OCI-LY1 (cell line): ENCODE data around the gene SLC16A13.
A peak's percentile ranks its signal among the peaks of the same experiment; 100 is the strongest.

Experiments
- H2AFZ ChIP-seq: fragments of 200-600 bp; sonication (generic), shearing (Covaris generic); 2 replicates; pipeline ENCODE4 v1.6.0; 2014; ENCODE audit warnings: antibody characterized with exemption, mild to moderate bottlenecking, low read length
- H3F3A ChIP-seq: fragments of 200-600 bp; sonication (generic), shearing (Covaris generic); 2 replicates; pipeline ENCODE4 v1.6.0; 2014; ENCODE audit warnings: mild to moderate bottlenecking, antibody characterized with exemption, low read length, moderate library complexity; ENCODE audit not compliant: insufficient read depth
- H3K27ac ChIP-seq: fragments of 200-600 bp; sonication (generic); 2 replicates; pipeline ENCODE4 v1.5.1; 2014; ENCODE audit warnings: low read length, mixed run types, mild to moderate bottlenecking, low read depth; ENCODE audit not compliant: poor library complexity, severe bottlenecking
- H3K27me3 ChIP-seq: fragments of 200-600 bp; sonication (generic); 2 replicates; pipeline ENCODE4 v1.6.0; 2014; ENCODE audit warnings: antibody characterized with exemption, mild to moderate bottlenecking, low read length, moderate library complexity; ENCODE audit not compliant: insufficient read depth
- H3K36me3 ChIP-seq: fragments of 200-600 bp; sonication (generic); 2 replicates; pipeline ENCODE4 v1.6.1; 2014; ENCODE audit warnings: mild to moderate bottlenecking, antibody characterized with exemption, low read length, moderate library complexity, mixed read lengths; ENCODE audit not compliant: insufficient read depth
- H3K4me1 ChIP-seq: fragments of 200-600 bp; sonication (generic); 2 replicates; pipeline ENCODE4 v1.5.1; 2014; ENCODE audit warnings: mild to moderate bottlenecking, low read length, moderate library complexity; ENCODE audit not compliant: insufficient read depth, severe bottlenecking
- H3K4me2 ChIP-seq: fragments of 200-600 bp; sonication (generic), shearing (Covaris generic); 2 replicates; pipeline ENCODE4 v1.6.1; 2014; ENCODE audit warnings: low read length
- H3K4me3 ChIP-seq: fragments of 200-600 bp; sonication (generic); 2 replicates; pipeline ENCODE4 v1.5.1; 2014; ENCODE audit warnings: low read length, low read depth, mild to moderate bottlenecking, mixed read lengths; ENCODE audit not compliant: poor library complexity, severe bottlenecking
- H3K79me2 ChIP-seq: fragments of 200-600 bp; shearing (Covaris generic); 2 replicates; pipeline ENCODE4 v1.6.1; 2016; ENCODE audit warnings: mixed run types, low read length, mixed read lengths; ENCODE audit not compliant: insufficient read depth
- H3K9ac ChIP-seq: fragments of 200-600 bp; sonication (generic), shearing (Covaris generic); 2 replicates; pipeline ENCODE4 v1.6.1; 2014; ENCODE audit warnings: mild to moderate bottlenecking, low read length, mixed read lengths
- H3K9me2 ChIP-seq: fragments of 200-600 bp; sonication (generic), shearing (Covaris generic); 2 replicates; pipeline ENCODE4 v1.6.1; 2014; ENCODE audit warnings: low read depth, mild to moderate bottlenecking, low read length, mixed read lengths
- H3K9me3 ChIP-seq: fragments of 200-600 bp; shearing (Covaris generic); 2 replicates; pipeline ENCODE4 v1.6.1; 2014; ENCODE audit warnings: low read length, mixed read lengths
- H4K20me1 ChIP-seq: fragments of 200-600 bp; sonication (generic), shearing (Covaris generic); 2 replicates; pipeline ENCODE4 v1.6.0; 2016; ENCODE audit warnings: mild to moderate bottlenecking, low read length; ENCODE audit not compliant: insufficient read depth
- EZH2 ChIP-seq: fragments of 200-600 bp; sonication (generic), shearing (Covaris generic); IDR thresholded peaks from 2 replicates; pipeline ENCODE4 v1.8.0; 2017; ENCODE audit warnings: borderline replicate concordance, mixed run types, mild to moderate bottlenecking, antibody characterized with exemption, low read length, moderate library complexity, mixed read lengths
- TF ChIP-seq, protein P1 (sequence below): fragments of 200-600 bp; sonication (generic), shearing (Covaris generic); IDR thresholded peaks from 2 replicates; pipeline ENCODE4 v1.5.1; 2017; ENCODE audit warnings: mild to moderate bottlenecking, antibody characterized with exemption, low read length, moderate library complexity, mixed read lengths

SLC16A13 gene

DNA sequence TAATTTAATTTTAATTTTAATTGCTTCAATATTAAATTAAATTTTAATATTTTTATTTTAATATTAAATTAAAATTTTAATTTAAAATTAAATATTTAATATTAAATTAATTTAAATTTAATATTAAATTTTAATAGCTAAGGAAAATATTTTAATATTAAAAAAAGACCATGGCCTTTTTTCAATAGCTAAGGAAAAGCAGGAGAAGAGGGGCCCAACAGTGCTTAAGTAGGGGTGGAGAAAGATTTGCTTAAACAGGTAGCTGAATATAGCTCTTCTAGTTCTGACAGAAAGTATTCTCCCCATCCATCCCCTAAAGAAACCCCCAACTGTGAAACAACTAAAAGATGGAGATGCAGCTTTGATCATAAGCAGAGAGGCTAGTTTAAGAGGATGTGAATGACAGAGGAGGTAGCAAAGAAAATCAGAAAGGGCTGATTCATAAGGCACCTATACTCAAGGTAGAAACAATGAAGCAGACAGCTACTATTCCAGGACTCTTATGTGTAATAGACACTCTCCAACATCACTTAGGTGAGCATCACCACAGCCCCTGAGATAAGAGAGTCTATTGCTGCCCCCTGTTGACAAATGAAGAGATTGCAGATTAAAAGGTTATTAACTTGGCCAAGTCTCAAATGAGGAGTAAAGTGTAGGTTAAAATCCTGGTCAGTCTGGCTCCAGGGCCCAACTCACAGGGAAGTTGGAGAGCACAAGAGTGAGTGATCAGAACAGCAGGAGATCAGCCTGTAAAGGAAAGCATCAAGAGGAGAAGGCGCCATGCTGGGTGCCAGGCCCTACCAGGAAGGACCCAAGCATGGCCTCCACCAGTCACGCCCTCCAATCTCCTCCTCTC is 31.2 kb upstream of the SLC16A13 start:
- Histone ChIP-seq H3F3A (no peaks in the 10 kb centered on the region), H3K9me2 (no peaks in the 10 kb centered on the region), H2AFZ (no peak overlapping the region), H3K4me1 (no peaks in the 10 kb centered on the region), H3K4me2 (no peak overlapping the region), H3K9me3 (no peaks in the 10 kb centered on the region), H3K9ac (no peak overlapping the region), H4K20me1 (no peaks in the 10 kb centered on the region), H3K79me2 (no peaks in the 10 kb centered on the region), H3K36me3 (peaks cover 25% of the 10 kb centered on the region; the same call in 1 of the 2 replicates), H3K27me3 (no peaks in the 10 kb centered on the region), H3K27ac (no peak overlapping the region), H3K4me3 (no peak overlapping the region)
- TF ChIP-seq, protein P1, sequence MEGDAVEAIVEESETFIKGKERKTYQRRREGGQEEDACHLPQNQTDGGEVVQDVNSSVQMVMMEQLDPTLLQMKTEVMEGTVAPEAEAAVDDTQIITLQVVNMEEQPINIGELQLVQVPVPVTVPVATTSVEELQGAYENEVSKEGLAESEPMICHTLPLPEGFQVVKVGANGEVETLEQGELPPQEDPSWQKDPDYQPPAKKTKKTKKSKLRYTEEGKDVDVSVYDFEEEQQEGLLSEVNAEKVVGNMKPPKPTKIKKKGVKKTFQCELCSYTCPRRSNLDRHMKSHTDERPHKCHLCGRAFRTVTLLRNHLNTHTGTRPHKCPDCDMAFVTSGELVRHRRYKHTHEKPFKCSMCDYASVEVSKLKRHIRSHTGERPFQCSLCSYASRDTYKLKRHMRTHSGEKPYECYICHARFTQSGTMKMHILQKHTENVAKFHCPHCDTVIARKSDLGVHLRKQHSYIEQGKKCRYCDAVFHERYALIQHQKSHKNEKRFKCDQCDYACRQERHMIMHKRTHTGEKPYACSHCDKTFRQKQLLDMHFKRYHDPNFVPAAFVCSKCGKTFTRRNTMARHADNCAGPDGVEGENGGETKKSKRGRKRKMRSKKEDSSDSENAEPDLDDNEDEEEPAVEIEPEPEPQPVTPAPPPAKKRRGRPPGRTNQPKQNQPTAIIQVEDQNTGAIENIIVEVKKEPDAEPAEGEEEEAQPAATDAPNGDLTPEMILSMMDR: peak; percentile 82
- no peak for TF ChIP-seq EZH2

DNA sequence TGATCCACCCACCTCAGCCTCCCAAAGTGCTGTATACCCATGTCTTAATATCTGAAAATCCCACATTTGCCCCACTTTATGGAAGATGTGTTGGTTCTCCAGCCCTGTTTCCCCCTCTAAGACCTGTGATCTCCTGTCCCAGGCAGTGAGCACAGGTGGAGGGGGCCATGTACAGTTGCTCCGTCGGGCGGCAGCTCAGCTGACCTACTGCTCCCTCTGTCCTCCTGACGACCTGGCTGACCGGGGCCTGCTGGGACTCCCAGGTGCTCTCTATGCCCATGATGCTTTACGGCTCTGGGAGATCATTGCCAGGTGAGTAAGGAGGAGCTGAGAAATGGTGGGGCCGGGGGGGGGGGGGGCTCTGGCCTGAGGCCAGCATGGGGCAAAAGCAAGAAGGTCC is 30.1 kb upstream of the SLC16A13 start:
- no peaks in the 10 kb centered on the region for H4K20me1 ChIP-seq

DNA sequence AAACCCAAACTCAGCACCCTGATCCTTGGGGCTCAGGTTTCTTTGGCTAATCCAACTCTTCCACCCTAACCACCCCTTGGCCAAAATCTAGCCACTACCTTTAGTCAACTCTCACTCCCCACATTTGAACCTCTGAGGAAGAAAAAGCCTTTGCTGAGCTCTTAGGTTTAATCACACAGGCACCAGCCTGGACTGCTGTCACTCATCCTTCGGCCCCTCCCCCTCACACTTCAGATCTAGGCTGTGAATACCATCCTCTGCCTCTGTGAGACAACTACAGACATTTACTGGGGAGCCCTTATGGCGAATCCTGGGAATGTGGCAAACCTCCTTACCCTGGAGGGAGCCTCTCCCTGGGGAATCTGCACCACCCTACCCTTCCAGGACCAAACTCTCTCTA is 28.7 kb upstream of the SLC16A13 start:
- peaks cover 2% of the 10 kb centered on the region; the same call in 1 of the 2 replicates for H3K36me3 ChIP-seq
- no peaks in the 10 kb centered on the region for H4K20me1 ChIP-seq
- H3K79me2 ChIP-seq: peaks cover 14% of the 10 kb centered on the region
- no peaks in the 10 kb centered on the region for H3K27me3 ChIP-seq
- H3F3A ChIP-seq: no peaks in the 10 kb centered on the region
- H2AFZ ChIP-seq: no peak overlapping the region
- H3K4me2 ChIP-seq: no peak overlapping the region
- no peak overlapping the region for H3K9ac ChIP-seq
- H3K4me3 ChIP-seq: no peak overlapping the region
- H3K9me3 ChIP-seq: no peaks in the 10 kb centered on the region
- no peak overlapping the region for H3K27ac ChIP-seq
- no peaks in the 10 kb centered on the region for H3K9me2 ChIP-seq
- peaks cover 16% of the 10 kb centered on the region for H3K4me1 ChIP-seq
- TF ChIP-seq, protein P1: no peak
- no peak for TF ChIP-seq EZH2

More for the DNA sequence above, 30.1 kb upstream of the SLC16A13 start:
- H3K9me2 ChIP-seq: no peaks in the 10 kb centered on the region
- H3K4me2 ChIP-seq: no peak overlapping the region
- TF ChIP-seq, protein P1: no peak
- no peak for TF ChIP-seq EZH2
- peaks cover under 1% of the 10 kb centered on the region; the same call in 1 of the 2 replicates for H3K79me2 ChIP-seq
- no peaks in the 10 kb centered on the region for H3K27me3 ChIP-seq
- no peak overlapping the region for H3K9ac ChIP-seq
- H3K4me1 ChIP-seq: peaks cover 4% of the 10 kb centered on the region
- no peak overlapping the region for H3K4me3 ChIP-seq
- no peaks in the 10 kb centered on the region for H3K9me3 ChIP-seq
- H3F3A ChIP-seq: no peaks in the 10 kb centered on the region
- H3K36me3 ChIP-seq: peaks cover 14% of the 10 kb centered on the region; the same call in 1 of the 2 replicates
- no peak overlapping the region for H2AFZ ChIP-seq
- no peak overlapping the region for H3K27ac ChIP-seq
